Mammary epithelial cell (primary cell): ENCODE results near the gene ISYNA1.

Experiments used
- EZH2 ChIP-seq: IDR thresholded peaks from 2 replicates; pipeline ENCODE4 v1.6.1; 2012; ENCODE audit warnings: low read length, inconsistent platforms, borderline replicate concordance
- TF ChIP-seq, protein P1 (sequence below), 2 donors: IDR thresholded peaks in 1 of 2; conservative IDR thresholded peaks in 1 of 2; 2 replicates each; pipeline ENCODE4 v1.5.1; 2011 to 2012; ENCODE audit warnings: inconsistent platforms in 2 of 2, low read length in 2 of 2, mild to moderate bottlenecking in 2 of 2, control low read depth in 1 of 2, low read depth in 1 of 2; ENCODE audit not compliant: insufficient read depth in 1 of 2; ENCODE audit errors: extremely low read depth in 1 of 2

DNA sequence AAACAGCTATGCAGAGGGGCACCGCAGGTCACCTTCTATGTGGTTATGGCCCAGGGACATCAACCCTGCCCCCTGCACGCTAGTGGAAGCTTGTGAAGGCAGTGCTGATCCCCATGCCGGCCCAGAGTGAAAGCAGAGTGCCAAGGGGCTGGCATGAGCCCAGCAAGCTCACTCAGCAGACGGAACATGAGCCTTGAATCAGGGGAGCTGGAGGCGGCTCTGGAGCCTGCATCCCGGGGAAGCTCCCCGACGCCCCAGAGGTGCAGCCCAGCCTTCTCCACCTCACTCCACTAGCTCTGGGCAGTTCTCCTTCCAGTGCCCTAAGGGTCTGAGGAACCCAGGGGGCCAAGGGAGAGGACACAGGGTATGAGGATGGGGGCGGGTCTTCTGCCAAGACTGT, 19.0 kb upstream of the ISYNA1 start:
- TF ChIP-seq, protein P1, sequence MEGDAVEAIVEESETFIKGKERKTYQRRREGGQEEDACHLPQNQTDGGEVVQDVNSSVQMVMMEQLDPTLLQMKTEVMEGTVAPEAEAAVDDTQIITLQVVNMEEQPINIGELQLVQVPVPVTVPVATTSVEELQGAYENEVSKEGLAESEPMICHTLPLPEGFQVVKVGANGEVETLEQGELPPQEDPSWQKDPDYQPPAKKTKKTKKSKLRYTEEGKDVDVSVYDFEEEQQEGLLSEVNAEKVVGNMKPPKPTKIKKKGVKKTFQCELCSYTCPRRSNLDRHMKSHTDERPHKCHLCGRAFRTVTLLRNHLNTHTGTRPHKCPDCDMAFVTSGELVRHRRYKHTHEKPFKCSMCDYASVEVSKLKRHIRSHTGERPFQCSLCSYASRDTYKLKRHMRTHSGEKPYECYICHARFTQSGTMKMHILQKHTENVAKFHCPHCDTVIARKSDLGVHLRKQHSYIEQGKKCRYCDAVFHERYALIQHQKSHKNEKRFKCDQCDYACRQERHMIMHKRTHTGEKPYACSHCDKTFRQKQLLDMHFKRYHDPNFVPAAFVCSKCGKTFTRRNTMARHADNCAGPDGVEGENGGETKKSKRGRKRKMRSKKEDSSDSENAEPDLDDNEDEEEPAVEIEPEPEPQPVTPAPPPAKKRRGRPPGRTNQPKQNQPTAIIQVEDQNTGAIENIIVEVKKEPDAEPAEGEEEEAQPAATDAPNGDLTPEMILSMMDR (conservative IDR thresholded peaks at IDR 0.05 in 1 of 2, IDR thresholded peaks at IDR 0.05 in 1 of 2; ENCODE audit: extremely low read depth in 1 of 2, insufficient read depth in 1 of 2, low read depth in 1 of 2, low read length in 2 of 2) = no peak
- no peak for TF ChIP-seq EZH2
